Neural progenitor cell (in vitro differentiated cells): Measurements from ENCODE around the gene SREBF2. TPM values are rescaled to one million over a fixed set of nuclear protein-coding genes. Genes with fewer than 3 reads are reported as not detected.

ENCODE experiments used
- DNase-seq: peaks from one replicate; pipeline ENCODE4 v3.0.0-alpha.2; 2016; ENCODE audit warnings: low spot score
- H2AFZ ChIP-seq: fragments of 200-600 bp; sonication (generic); replicated peaks from 2 replicates; pipeline ENCODE4 v1.6.1; 2016; ENCODE audit warnings: antibody characterized with exemption
- H3F3A ChIP-seq: fragments of 200-600 bp; sonication (generic); 2 replicates; pipeline ENCODE4 v1.6.1; 2016; ENCODE audit warnings: antibody characterized with exemption, low read depth
- H3K27ac ChIP-seq: fragments of 200-600 bp; sonication (generic); 2 replicates; pipeline ENCODE4 v1.5.1; 2016; ENCODE audit warnings: mild to moderate bottlenecking
- H3K27me3 ChIP-seq: fragments of 200-600 bp; sonication (generic); 2 replicates; pipeline ENCODE4 v1.6.1; 2016; ENCODE audit warnings: mild to moderate bottlenecking, moderate library complexity
- H3K36me3 ChIP-seq: fragments of 200-600 bp; sonication (generic); 2 replicates; pipeline ENCODE4 v1.5.1; 2016
- H3K4me1 ChIP-seq: fragments of 200-600 bp; sonication (generic); 2 replicates; pipeline ENCODE4 v1.6.1; 2016; ENCODE audit warnings: mixed run types
- H3K4me2 ChIP-seq: fragments of 200-600 bp; sonication (generic); 2 replicates; pipeline ENCODE4 v1.6.1; 2016
- H3K4me3 ChIP-seq: fragments of 200-600 bp; sonication (generic); 2 replicates; pipeline ENCODE4 v1.5.1; 2016
- H3K79me2 ChIP-seq: fragments of 200-600 bp; sonication (generic); 2 replicates; pipeline ENCODE4 v1.6.1; 2016; ENCODE audit warnings: low read depth
- H3K9ac ChIP-seq: fragments of 200-600 bp; sonication (generic); 2 replicates; pipeline ENCODE4 v1.6.1; 2016
- H3K9me3 ChIP-seq: fragments of 200-600 bp; sonication (generic); 2 replicates; pipeline ENCODE4 v1.5.1; 2016; ENCODE audit warnings: low read depth
- H4K20me1 ChIP-seq: fragments of 200-600 bp; sonication (generic); 2 replicates; pipeline ENCODE4 v1.6.1; 2016; ENCODE audit warnings: low read depth
- H3K27ac Mint-ChIP-seq: 3 replicates; pipeline ENCODE4 v1.8.0; 2021; ENCODE audit warnings: mixed read lengths
- H3K27me3 Mint-ChIP-seq: 2 replicates; pipeline ENCODE4 v1.8.0; 2022; ENCODE audit warnings: low read depth, mild to moderate bottlenecking, inconsistent platforms, moderate library complexity, mixed read lengths; ENCODE audit not compliant: insufficient read depth
- H3K36me3 Mint-ChIP-seq: 3 replicates; pipeline ENCODE4 v1.8.0; 2021; ENCODE audit warnings: mixed read lengths
- H3K4me1 Mint-ChIP-seq: 3 replicates; pipeline ENCODE4 v1.8.0; 2021; ENCODE audit warnings: mixed read lengths
- H3K4me3 Mint-ChIP-seq: 3 replicates; pipeline ENCODE4 v1.8.0; 2021; ENCODE audit warnings: mild to moderate bottlenecking, moderate library complexity, mixed read lengths
- H3K9me3 Mint-ChIP-seq: 3 replicates; pipeline ENCODE4 v1.8.0; 2020; ENCODE audit warnings: mixed read lengths
- CTCF ChIP-seq: fragments of 200-600 bp; sonication (generic); IDR thresholded peaks from 2 replicates; pipeline ENCODE4 v1.5.1; 2017; ENCODE audit warnings: antibody characterized with exemption, mild to moderate bottlenecking
- EZH2 ChIP-seq: fragments of 200-600 bp; sonication (generic); IDR thresholded peaks from 2 replicates; pipeline ENCODE4 v1.6.1; 2017; ENCODE audit warnings: antibody characterized with exemption, mild to moderate bottlenecking, moderate library complexity
- EZH2phosphoT487 ChIP-seq: fragments of 200-600 bp; sonication (generic); IDR thresholded peaks from 2 replicates; pipeline ENCODE4 v1.6.1; 2017; ENCODE audit warnings: antibody characterized with exemption
- total RNA-seq: library from RNA; depleted of rRNA; stranded (reverse); fragments of >200 nt; gene quantifications from 2 replicates; pipeline ENCODE4 v1.2.3, GENCODE V29; 2015; ENCODE audit warnings: low replicate concordance

The SREBF2 gene
- total RNA-seq, 1 donor from 2014 or later: 64.0 TPM

DNA sequence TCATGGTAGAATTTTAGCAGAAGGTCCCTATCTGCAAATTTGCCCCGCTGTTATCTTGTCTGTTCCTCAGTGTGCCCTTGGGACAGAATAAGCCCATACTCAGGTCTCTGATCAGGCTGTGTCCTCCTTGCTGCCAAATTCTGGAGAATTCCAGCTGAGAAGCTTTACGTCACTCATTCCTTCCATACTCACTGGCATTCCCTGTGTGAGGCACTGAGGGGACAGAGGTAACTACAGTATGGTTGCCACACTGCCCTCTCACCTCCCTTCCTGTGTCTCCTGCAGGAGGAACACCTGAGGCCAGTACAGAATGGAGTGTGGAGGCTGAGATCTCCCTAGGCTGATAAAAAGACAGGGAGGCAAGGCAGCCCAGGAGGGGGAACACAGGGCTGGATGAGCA, 50.5 kb downstream of the SREBF2 start:
- Mint-ChIP-seq H3K27ac (no peak overlapping the region), H3K4me3 (no peak overlapping the region), H3K36me3 (peaks cover 60% of the 10 kb centered on the region), H3K27me3 (peaks cover 4% of the 10 kb centered on the region), H3K4me1 (no peaks in the 10 kb centered on the region), H3K9me3 (no peaks in the 10 kb centered on the region)
- no peaks in the 10 kb centered on the region for H3K4me1 ChIP-seq
- H3K79me2 ChIP-seq: no peaks in the 10 kb centered on the region
- peaks cover 20% of the 10 kb centered on the region for H3K36me3 ChIP-seq
- no peak overlapping the region for H2AFZ ChIP-seq
- no peaks in the 10 kb centered on the region for H3F3A ChIP-seq
- H4K20me1 ChIP-seq: peaks cover 8% of the 10 kb centered on the region
- H3K27ac ChIP-seq: no peak overlapping the region
- H3K9ac ChIP-seq: no peak overlapping the region
- H3K27me3 ChIP-seq: no peaks in the 10 kb centered on the region
- no peak for DNase-seq
- no peak for TF ChIP-seq CTCF
- no peak for TF ChIP-seq EZH2
- no peak for TF ChIP-seq EZH2phosphoT487
- H3K4me2 ChIP-seq: no peak overlapping the region
- no peaks in the 10 kb centered on the region for H3K9me3 ChIP-seq
- no peak overlapping the region for H3K4me3 ChIP-seq

- Histone ChIP-seq H3K4me1 (no peaks in the 10 kb centered on the region), H3K27me3 (no peaks in the 10 kb centered on the region), H3K9ac (no peak overlapping the region), H3F3A (no peaks in the 10 kb centered on the region), H3K9me3 (no peaks in the 10 kb centered on the region), H2AFZ (no peak overlapping the region), H3K4me2 (no peak overlapping the region), H3K4me3 (no peak overlapping the region), H4K20me1 (peaks cover 8% of the 10 kb centered on the region), H3K36me3 (peaks cover 20% of the 10 kb centered on the region), H3K27ac (no peak overlapping the region), H3K79me2 (no peaks in the 10 kb centered on the region)
- Mint-ChIP-seq H3K9me3 (no peaks in the 10 kb centered on the region), H3K27me3 (peaks cover 4% of the 10 kb centered on the region), H3K27ac (no peak overlapping the region), H3K36me3 (peaks cover 54% of the 10 kb centered on the region), H3K4me1 (no peaks in the 10 kb centered on the region), H3K4me3 (no peak overlapping the region)
- TF ChIP-seq EZH2 (no peak), CTCF (no peak), EZH2phosphoT487 (no peak)
- DNase-seq: no peak
These were observed 52.2 kb downstream of the SREBF2 start for GRCh38 chr22:41885116-41885515.

DNA sequence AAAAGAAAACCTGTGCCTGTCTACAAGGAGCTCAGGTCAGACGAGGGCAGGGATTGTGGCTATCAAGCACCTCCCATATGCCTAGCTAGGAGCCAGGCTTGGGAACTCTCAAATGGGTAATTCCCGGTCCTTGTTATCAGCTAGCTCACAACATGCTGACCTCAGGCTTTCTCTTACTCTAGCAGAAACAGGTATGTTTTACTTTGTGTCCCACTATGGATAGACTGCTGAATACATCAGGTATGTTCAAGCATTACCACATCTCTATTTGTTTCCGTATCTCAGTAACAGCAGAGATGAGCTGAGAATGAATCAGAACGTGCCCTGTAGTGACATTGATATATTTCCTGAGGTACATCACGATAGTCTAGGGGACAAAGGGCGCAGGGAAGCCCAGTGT, 52.6 kb downstream of the SREBF2 start:
- Histone ChIP-seq H3K9ac (no peak overlapping the region), H3K9me3 (no peaks in the 10 kb centered on the region), H3K4me1 (no peaks in the 10 kb centered on the region), H3K27me3 (no peaks in the 10 kb centered on the region), H3K4me2 (no peak overlapping the region), H4K20me1 (peaks cover 8% of the 10 kb centered on the region), H3K27ac (no peak overlapping the region), H3K79me2 (no peaks in the 10 kb centered on the region), H3K36me3 (peaks cover 20% of the 10 kb centered on the region), H3F3A (no peaks in the 10 kb centered on the region), H2AFZ (no peak overlapping the region), H3K4me3 (no peak overlapping the region)
- Mint-ChIP-seq H3K36me3 (peaks cover 52% of the 10 kb centered on the region), H3K9me3 (no peaks in the 10 kb centered on the region), H3K4me3 (no peak overlapping the region), H3K27me3 (peaks cover 4% of the 10 kb centered on the region), H3K27ac (no peak overlapping the region), H3K4me1 (no peaks in the 10 kb centered on the region)
- DNase-seq: no peak
- TF ChIP-seq EZH2: no peak
- TF ChIP-seq EZH2phosphoT487: no peak
- no peak for TF ChIP-seq CTCF
